GM18499 (cell line): ENCODE results near the gene RIOK3.
"Not testable (repeated sequence)": the region's sequence is repeated elsewhere in the genome, so short reads cannot be mapped to it uniquely, and the experiment has no call there.

Experiments used
- ATAC-seq: cut with Tn5 transposase; IDR thresholded peaks from one replicate; pipeline ENCODE4 v1.9.1; 2021; ENCODE audit warnings: moderate number of reproducible peaks; ENCODE audit not compliant: insufficient read depth, unreplicated experiment

The RIOK3 gene

DNA sequence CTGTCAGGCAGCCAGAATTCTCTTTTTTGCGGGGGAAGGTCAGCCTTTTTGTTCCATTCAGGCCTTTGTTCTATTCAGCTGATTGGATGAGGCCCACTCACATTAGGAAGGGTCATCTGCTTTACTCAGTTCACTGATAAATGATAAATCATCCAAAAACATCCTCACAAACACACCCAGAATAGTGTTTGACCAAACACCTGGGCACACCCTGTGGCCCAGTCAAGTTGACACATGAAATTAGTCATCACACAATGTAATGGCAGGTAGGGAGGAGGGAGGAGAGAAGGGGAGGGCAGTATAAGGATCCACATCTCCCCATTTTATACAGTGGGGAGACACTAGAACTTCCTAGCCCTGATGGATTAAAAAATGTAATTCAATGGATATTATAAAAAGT is 41.9 kb downstream of the RIOK3 start:
- no peak for ATAC-seq

DNA sequence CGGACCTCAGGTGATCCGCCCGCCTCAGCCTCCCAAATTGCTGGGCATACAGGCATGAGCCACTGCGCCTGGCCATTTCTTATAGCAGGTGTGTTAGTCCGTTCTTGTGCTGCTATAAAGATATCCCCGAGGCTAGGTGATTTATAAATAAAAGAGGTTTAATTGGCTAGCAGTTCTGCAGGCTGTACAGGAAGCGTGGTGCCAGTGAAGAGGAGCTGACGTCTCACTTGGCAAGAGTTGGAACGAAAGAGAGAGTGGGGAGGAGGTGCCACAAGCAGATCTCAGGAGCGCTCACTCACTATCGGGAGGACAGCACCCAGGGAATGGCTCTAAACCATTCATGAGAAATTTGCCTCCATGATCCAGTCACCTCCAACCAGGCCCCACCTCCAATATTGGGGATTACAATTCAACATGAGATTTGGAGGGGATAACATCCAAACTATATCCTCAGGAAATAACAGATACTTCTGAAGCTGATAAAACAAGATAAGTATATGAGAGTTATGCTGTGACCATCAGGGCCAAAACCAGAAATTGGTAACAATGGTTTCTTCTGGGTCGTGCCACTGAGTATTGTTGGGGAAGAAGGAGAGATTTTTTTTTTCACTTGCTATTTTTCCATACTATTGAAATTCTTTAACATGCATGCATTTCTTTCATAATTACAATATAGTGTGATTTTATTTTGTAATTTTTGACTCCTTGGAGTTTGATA is 42.8 kb downstream of the RIOK3 start:
- no peak for ATAC-seq

DNA sequence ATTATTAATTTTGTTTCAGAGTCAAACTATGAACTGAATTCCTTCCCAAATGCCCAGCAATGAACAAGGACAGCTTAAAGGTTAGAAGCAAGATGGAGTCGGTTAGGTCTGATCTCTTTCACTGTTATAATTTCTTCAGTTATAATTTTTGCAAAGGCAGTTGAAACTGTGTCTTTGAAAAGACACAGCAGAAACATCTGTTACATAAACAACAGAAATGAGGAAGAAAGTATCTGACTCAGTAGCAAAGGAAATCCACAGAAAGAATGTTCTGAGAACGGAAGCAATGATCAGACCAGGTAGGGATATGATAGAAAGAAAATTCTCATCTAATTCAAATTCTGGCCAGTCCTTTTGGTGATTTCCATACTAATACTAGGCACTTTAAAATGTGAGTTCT is 45.0 kb downstream of the RIOK3 start:
- ATAC-seq = no peak

DNA sequence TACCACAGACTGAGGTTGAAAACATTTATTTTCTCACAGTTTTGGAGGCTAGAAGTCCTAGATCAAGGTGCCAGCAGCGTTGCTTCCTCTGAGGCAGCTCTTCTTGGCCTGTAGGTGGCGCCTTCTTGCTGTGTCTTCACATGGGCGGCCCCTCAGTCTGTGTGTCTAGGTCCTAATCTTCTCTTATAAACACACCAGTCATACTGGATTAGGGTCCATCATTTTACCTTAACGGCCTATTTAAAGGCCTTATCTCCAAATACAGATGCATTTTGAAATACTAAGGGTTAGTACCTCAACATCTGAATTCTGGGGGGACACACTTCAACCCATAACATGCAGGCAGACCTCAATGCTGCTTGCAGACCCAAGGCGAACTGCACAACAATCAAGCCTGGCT is 45.8 kb downstream of the RIOK3 start:
- ATAC-seq = no peak

DNA sequence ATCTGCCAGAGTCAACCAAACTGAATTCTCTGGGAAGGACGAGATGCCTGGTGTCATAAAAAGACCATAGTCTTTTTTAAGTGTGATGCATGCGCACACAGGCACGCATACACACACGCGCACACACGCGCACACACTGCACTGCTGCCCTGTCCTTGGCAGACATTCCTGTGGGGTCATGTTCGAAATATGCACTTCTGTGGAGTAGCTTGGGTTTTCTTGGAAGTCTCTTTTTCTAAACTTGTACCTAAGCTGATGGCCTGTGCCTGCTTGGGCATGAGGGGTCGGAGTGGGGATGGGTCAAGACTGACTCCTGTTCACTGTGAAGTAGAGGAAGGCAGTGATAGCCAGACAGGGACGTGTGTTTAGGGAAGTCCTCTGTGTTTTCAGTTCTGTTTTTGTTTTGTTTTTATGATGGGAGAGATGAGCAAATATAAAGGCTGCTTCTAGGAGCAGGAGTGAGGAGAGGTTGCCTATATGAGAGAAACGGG is 46.2 kb downstream of the RIOK3 start:
- no peak for ATAC-seq

DNA sequence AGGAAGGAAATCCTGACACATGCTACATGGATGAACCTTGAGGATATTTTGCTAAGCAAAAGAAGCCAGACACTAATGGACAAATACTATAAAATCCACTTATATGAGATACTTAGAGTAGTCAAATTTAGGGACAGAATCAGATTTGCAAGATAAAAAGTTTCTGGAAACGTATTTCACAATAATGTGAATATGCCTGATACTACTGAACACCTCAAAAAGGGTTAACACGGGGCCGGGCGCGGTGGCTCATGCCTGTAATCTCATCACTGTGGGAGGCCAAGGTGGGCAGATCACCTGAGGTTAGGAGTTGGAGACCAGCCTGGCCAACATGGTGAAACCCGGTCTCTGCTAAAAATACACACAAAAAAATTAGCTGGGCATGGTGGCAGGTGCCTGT is 48.5 kb downstream of the RIOK3 start:
- ATAC-seq = no peak

DNA sequence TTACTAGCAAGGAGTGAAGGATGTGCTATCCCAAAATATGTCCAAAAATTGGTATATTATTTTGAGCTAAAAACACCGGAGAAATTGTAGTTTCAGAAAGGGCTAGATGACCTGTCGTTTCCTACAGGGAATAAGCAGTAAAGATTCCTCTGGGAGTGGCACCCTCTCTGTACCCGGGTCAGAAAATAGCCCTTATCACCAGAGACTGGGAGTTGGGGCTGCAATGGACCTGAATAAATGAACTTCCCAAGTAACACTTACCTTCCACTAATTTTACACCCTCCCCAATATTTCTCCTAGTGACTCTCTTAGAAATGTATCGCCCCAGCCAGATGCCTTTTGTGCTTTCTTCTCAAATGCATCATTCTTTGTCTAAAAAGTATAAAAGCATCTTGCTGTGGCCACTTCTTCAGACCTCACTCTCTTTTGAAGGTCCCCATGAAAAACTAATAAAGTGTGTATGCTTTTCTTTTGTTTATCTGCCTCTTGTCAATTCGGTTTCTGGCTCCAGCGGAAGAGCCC is 49.5 kb downstream of the RIOK3 start:
- no peak for ATAC-seq

DNA sequence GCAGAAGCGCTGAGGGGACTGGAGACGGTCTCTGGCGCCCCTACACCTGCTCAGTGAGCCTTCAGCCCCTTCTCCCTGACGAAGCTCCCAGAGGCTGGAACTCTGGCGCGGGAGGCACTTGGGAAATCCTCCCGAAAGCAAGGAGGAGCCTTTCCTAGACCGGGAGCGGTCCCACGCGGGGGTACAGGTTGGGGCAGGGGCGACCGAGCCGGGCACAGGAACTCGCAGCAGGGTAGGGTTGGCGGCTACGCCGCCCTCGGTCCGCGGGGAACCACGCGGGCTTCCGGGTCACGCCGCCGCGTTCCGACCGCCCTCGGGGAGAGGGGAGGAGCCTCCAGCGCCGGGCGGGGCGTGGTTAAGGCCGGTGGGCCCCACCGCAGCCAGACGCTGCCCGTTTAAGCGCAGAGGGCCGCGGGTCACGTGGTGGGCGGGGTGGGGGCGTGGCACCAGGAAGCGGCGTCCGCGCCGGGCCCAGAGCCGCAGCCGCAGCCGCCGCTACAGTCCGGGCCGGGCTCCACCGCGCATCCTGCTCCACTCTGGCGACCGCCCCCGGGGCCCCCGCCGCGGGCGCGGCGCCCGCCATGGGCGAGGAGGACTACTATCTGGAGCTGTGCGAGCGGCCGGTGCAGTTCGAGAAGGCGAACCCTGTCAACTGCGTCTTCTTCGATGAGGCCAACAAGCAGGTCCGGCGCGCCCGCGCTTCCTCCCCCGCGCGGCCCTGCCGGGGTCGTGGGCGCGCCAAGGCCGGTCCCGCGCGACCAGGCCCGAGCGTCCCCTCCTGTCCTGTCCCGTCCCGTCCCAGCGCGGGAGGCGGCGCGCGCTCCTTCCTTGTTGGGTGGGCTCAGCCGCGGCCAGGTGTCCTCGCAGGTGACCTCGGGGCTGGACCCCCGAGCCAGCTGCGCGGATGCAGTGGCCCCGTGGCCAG is 50.2 kb downstream of the RIOK3 start, which contains the start of gene RMC1:
Gene RMC1, plus strand, starts transcription at position 474 of the 925 bp plus-strand sequence. Its CDS starts 108 bp downstream, at position 582.
- ATAC-seq = peak; percentile 33

DNA sequence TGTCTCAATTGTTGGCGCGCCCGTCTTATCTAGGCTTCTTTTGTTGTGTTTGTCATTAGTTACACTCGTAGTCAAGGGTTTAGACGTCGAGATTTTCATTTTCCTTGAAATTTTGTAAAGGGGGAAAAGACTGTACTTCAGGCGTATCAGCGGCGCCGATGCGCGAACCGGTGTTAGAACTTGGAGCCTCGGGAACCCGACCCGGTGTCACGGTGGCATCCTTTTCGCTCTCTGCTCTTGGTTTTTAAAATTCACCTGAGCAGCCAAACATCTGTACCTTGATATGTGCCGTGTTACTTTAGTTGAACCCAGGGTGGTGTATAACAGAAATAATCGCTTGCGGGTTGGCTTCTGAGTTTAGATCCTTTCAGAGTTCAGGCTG is 50.9 kb downstream of the RIOK3 start:
- no peak for ATAC-seq

DNA sequence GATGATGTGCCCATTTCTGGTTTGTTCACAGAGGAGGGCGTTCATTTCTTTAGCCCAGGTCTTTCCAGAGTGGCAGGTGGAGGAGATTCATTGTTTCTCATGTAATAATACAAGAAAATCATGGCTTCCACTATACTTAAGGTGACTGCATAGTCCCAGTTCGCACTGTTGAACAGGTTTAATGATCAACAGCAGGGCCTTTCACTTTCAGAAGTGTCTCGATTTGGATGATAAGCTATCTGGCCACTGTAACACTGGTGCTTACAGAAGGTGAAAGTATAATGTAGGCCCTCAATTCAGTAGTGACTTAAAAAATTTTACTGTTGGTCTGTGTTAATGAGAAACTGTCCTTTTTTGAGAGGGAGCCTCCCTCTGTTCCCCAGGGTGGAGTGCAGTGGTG is 51.6 kb downstream of the RIOK3 start:
- ATAC-seq = peak; percentile 32

DNA sequence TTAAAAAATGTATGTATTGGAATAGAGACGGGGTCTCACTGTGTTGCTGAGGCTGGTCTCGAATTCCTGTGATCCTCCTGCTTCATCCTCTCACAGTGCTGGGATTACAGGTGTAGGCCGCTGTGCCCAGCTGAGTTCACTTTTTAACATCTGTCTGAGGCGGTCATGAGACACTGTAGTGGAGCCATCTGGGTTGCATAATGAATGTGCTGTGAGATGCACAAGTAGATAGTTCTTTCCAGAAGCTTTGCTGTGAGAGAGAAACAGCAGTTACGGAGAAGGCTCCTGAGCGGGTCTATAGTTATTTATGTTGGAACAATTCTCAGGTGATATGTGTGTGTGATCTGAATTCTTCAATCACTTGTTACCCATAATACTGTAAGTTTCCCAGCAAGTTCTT is 53.3 kb downstream of the RIOK3 start:
- no peak for ATAC-seq

DNA sequence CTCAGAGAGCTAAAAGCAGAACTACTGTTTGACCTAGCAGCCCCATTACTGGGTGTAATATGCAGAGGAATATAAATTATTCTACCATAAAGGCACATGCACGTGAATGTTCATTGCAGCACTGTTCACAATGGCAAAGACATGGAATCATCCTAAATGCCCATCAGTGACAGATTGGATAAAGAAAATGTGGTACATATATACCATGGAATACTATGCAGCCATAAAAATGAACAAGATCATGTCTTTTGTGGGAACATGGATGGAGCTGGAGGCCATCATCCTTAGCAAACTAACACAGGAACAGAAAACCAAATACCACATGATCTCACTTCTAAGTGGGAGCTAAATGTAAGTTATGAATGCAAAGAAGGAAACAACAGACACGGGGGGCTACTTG is 57.8 kb downstream of the RIOK3 start:
- not testable (repeated sequence) for ATAC-seq

DNA sequence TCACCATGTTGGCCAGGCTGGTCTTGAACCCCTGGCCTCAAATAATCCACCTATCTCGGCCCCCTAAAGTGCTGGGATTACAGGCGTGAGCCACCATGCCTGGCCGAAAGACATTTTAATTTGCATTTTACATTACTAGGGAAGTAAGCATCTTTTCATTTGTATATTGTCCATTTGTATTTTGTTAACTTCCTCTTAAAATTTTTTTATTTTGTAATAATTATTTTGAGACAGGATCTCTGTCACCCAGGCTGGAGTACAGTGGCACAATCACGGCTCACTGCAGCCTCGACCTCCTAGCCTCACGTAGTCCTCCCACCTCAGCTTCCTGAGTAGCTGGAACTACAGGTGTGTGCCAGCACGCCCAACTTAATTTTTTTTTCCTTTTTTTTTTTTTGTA is 59.1 kb downstream of the RIOK3 start:
- not testable (repeated sequence) for ATAC-seq

DNA sequence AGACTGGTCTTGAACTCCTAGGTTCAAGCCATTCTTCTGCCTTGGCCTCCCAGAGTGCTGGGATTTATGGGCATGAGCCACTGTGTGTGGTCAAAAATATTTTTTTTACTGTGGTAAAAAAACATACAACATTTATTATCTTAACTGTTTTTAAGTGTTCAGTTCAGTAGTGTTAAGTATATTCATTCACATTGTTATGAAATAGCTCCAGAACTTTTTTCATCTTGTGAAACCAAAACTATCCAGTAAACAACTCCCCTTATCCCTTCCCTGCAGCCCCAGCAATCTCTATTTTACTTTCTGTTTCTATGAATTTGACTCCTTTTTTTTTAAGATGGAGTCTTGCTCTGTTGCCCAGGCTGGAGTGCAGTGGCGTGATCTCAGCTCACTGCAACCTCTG is 59.6 kb downstream of the RIOK3 start:
- no peak for ATAC-seq

DNA sequence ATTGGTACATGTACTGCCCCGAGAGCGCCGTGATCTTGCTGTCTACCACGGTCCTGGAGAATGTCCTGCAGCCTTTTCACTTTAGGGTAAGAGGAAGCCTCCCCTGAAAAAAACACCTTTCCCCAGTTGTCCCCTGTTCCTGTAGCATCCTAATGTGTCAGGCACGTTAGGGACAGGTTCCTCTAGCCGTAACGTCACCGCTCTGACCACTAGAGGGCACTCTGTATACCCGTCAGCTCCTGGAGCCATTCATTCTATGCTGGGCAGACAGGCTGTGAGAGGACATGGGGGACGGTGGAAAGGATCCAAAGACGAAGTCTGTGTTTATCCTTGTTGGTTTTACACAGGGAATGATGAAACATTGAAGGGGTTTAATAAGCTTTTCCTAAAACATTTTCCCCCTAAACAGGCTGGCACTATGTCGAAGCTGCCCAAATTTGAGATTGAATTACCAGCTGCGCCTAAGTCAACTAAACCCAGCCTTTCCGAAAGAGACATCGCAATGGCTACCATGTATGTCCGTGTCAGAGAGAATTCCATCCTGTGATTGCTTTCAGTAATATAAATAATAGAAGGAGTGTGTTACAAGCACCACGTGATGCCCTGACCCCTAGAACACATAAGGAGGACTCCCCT is 62.9 kb downstream of the RIOK3 start:
- ATAC-seq = no peak

DNA sequence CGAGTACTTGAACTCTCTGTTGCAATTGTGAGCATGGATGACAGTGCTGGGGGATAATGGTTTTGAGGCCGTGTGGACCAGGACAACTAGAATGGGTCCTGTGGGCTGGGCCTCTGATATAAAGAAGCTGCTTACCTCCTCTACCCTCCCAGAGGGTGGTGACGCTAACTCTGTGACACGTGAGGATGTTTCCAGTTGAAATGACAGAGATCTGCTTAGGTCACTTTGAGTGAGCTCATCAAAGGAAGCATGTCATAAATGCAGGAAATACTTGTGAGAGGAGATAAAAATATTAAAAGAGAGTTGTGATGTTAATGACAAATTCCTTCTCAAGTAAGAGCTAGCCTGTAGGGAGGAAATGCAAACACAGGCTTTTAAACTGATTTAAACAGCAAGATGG is 66.6 kb downstream of the RIOK3 start:
- ATAC-seq = no peak

DNA sequence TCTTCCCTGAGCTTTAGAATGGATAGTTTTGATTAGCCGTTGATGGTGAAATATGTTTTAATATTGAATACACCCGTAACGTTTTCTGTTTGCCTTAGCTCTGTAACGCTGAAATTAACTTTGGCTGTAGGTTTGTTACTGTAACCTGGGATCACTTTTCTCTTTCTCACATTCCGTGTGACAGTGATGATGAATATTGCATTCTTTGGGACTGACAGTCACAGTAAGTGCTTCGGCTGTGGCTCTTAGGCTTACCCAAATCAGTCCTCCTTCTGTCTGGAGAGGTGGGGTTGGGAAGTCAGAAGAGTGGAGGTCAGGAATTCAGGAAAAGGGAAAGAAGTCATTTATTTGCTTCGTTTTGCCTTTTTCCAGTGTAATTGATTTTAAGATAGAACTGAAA is 68.2 kb downstream of the RIOK3 start:
- no peak for ATAC-seq

DNA sequence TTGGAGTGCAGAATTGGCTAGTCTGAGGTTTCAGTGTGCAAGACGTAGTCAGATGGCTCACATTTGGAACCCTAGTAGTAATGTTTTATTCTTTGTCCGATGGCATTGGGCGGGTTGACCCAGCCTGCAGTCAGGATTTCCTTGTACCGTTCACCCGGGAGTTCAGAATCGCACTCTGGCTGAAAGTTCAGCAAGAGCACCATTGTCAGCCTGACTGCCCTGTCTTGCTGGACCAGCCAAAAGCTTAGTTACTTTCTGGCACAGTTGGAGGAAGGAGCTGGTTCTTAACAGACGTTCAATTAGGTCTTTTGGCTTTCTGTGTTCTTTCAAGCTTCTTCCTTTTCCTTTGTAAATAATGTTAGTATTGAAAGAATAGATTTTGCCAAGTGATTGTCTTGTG is 68.8 kb downstream of the RIOK3 start:
- no peak for ATAC-seq

DNA sequence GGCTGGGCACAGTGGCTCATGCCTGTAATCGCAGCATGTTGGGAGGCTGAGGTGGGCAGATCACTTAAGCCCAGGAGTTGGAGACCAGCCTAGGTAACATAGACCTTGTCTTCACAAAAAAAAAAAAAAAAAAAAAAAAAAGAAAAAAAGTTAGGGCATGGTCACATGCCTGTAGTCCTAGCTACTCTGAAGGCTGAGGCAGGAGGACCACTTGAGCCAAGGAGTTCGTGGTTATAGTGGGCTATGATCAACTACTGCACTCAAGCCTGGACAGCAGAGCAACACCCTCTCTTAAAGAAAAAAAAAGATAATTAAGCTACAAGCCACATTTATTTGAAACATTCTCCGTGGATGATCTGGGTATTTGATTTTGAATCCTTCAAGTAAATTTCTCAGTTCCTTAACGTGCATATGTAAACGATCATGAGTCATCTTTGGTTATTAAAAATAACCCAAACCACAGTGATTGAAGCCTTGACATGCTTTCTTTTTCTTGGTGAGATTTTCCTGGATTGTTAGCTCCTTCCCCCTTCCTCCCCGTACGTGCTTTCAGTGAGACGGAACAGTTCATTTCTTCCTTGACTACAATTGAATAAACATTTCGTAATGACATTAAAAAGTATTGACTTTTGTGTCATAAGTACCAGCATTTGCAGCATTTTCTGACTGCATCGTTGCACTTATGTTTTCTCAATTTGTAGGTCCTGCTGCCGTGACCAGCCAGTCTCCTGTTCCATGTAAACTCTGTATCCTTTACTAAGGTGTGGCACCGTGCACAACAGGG is 70.5 kb downstream of the RIOK3 start:
- no peak for ATAC-seq

DNA sequence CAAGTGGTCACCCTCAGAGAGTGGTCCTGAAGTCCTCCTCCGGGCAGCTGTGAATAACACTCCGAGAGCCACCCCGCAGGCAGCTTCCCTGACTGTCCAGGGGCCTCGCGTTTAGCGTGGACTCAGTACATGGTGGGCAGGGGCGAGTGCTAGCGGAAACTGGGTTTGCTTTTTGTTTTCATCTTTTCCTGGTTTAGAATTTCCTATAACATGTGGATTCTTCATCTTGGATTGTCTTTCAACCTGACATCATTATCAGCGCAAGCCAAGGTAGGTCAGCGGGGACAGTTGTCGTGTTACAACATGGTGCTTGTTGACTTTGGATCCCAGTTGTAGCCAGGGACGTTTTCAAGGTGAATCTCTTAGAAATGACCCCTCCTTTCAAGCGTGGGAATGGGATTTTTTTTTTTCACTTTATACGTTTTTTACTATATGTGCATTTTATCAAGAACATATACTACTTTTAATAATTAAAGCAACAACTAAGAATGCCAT is 71.2 kb downstream of the RIOK3 start:
- no peak for ATAC-seq
